PC-9 (cell line): Measurements from ENCODE around the gene CHST3. TPM values are rescaled to one million over a fixed set of nuclear protein-coding genes. Genes with fewer than 3 reads are reported as not detected.
"Not testable (repeated sequence)": the region's sequence is repeated elsewhere in the genome, so short reads cannot be mapped to it uniquely, and the experiment has no call there.

Experiments used
- BruUV-seq: library from RNA; stranded (reverse); fragments of 400-500 nt; replicated peaks from 2 replicates; lab custom pipeline; 2021; lab: Mats Ljungman, UMichigan
- CTCF ChIA-PET: fragments of 300-600 bp; sonication (Branson Sonifier 250); formaldehyde crosslinking; loops from one replicate; lab custom pipeline; 2022; ENCODE audit warnings: antibody characterized with exemption; lab: Charles Lee
- POLR2A ChIA-PET: fragments of 300-600 bp; sonication (Branson Sonifier 250); formaldehyde crosslinking; loops from one replicate; lab custom pipeline; 2022; ENCODE audit warnings: antibody characterized with exemption; ENCODE audit not compliant: unreplicated experiment; lab: Charles Lee
- DNase-seq, 2 experiments: peaks; one replicate each; pipeline versions ENCODE4 v3.0.0 to v3.0.0-alpha.2; 2015 to 2022; ENCODE audit warnings: mixed read lengths in 1 of 2
- H2AFZ ChIP-seq: fragments of 200-600 bp; sonication (generic); 2 replicates; pipeline ENCODE4 v1.8.1; 2017; ENCODE audit warnings: antibody characterized with exemption
- H3F3A ChIP-seq: fragments of 200-600 bp; sonication (generic); 2 replicates; pipeline ENCODE4 v1.8.1; 2017; ENCODE audit warnings: antibody characterized with exemption, mild to moderate bottlenecking, low read depth; ENCODE audit not compliant: insufficient read depth
- H3K27ac ChIP-seq: fragments of 200-600 bp; sonication (generic); 2 replicates; pipeline ENCODE4 v1.6.1; 2016; ENCODE audit warnings: mixed run types
- H3K27me3 ChIP-seq: fragments of 200-600 bp; sonication (generic); 2 replicates; pipeline ENCODE4 v1.6.1; 2016; ENCODE audit warnings: low read depth, mixed run types; ENCODE audit not compliant: insufficient read depth
- H3K36me3 ChIP-seq: fragments of 200-600 bp; sonication (generic); 2 replicates; pipeline ENCODE4 v1.6.1; 2016; ENCODE audit warnings: low read depth, mixed run types
- H3K4me1 ChIP-seq: fragments of 200-600 bp; sonication (generic); replicated peaks from 2 replicates; pipeline ENCODE4 v1.6.1; 2016; ENCODE audit warnings: mixed run types; ENCODE audit not compliant: insufficient read depth
- H3K4me2 ChIP-seq: fragments of 200-600 bp; sonication (generic); 2 replicates; pipeline ENCODE4 v1.6.1; 2017; ENCODE audit warnings: mixed run types
- H3K4me3 ChIP-seq: fragments of 200-600 bp; sonication (generic); 2 replicates; pipeline ENCODE4 v1.6.1; 2016; ENCODE audit warnings: mixed run types
- H3K79me2 ChIP-seq: fragments of 200-600 bp; sonication (generic); 2 replicates; pipeline ENCODE4 v1.6.1; 2017; ENCODE audit warnings: low read depth, mixed run types
- H3K9me2 ChIP-seq: fragments of 200-600 bp; sonication (generic); 2 replicates; pipeline ENCODE4 v1.8.1; 2017; ENCODE audit warnings: mild to moderate bottlenecking; ENCODE audit not compliant: insufficient read depth
- H3K9me3 ChIP-seq: fragments of 200-600 bp; sonication (generic); 2 replicates; pipeline ENCODE4 v1.8.1; 2016; ENCODE audit warnings: low read depth; ENCODE audit not compliant: insufficient read depth
- H4K20me1 ChIP-seq: fragments of 200-600 bp; sonication (generic); 2 replicates; pipeline ENCODE4 v1.8.1; 2017; ENCODE audit not compliant: insufficient read depth
- EZH2 ChIP-seq: fragments of 200-600 bp; sonication (generic); IDR thresholded peaks from 2 replicates; pipeline ENCODE4 v1.8.0; 2017; ENCODE audit warnings: antibody characterized with exemption, low read depth
- intact Hi-C: fragments of 100-400 bp; cut with micrococcal nuclease; formaldehyde crosslinking; loops from one replicate; pipeline ENCODE4 v1.10.0; 2022; ENCODE audit not compliant: unreplicated experiment
- total RNA-seq: library from RNA; stranded (reverse); gene quantifications from 2 replicates; pipeline ENCODE4 v1.2.3, GENCODE V29; 2021
- TF ChIP-seq, protein P1 (sequence below): fragments of 200-600 bp; sonication (generic); conservative IDR thresholded peaks from 2 replicates; pipeline ENCODE4 v1.6.1; 2017; ENCODE audit warnings: mixed run types, antibody characterized with exemption, mild to moderate bottlenecking, moderate library complexity

The CHST3 gene
- total RNA-seq, 1 experiment from 2014 or later = 23.3 TPM

DNA sequence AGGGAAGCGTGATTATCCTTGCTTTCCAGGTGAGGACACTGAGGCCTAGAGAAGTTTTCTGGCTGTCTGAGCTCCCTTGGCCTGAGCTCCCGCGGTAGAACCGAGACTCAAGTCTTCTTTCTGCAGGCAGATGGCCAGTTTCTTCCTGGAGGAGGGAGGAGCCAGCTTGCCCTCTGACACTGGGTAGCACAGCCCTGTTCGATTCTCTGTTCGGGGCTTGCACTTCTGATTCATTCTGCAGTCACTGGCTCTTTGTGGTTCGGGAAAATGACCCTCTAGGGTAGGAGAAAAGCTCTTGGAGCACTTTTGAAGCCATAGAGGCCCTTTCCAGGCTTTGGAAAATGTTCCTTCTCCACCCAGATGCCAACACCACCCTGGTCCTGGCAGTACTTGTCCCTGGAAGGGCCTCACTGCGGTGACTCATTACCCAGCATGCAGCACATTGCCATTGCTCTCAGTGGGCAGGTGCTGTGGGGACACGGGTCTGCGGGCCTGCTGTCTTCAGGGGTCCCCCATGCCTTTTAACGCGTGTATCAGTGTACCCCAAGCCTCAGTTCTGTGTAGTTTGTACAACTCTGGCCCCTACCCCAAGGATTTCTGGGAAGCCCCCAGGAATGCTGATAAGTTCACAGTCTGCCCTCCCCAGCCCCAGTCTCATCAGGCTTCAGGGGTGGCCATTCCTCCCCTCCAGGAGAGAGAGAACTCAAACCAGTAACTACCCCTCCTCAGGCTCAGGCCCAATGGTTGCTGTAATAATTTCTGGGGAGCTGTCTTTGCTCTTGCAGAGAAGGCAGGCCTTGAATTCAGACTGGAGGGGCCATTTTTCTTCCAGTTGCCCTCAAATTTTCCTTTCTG lies 11.9 kb downstream of the CHST3 start:
- Histone ChIP-seq H3K4me3 (no peak overlapping the region), H3K27me3 (no peaks in the 10 kb centered on the region), H3K79me2 (peaks cover 25% of the 10 kb centered on the region), H3K9me2 (no peaks in the 10 kb centered on the region), H3K9me3 (no peaks in the 10 kb centered on the region), H3K4me2 (peak overlapping the region; percentile 54), H3K4me1 (peaks cover 37% of the 10 kb centered on the region), H3K36me3 (no peaks in the 10 kb centered on the region), H3K27ac (peak overlapping the region; percentile 56), H2AFZ (peak overlapping the region; percentile 46), H4K20me1 (no peaks in the 10 kb centered on the region), H3F3A (peaks cover 30% of the 10 kb centered on the region)
- no TSS peak for BruUV-seq
- no peak for TF ChIP-seq EZH2
- TF ChIP-seq, protein P1, sequence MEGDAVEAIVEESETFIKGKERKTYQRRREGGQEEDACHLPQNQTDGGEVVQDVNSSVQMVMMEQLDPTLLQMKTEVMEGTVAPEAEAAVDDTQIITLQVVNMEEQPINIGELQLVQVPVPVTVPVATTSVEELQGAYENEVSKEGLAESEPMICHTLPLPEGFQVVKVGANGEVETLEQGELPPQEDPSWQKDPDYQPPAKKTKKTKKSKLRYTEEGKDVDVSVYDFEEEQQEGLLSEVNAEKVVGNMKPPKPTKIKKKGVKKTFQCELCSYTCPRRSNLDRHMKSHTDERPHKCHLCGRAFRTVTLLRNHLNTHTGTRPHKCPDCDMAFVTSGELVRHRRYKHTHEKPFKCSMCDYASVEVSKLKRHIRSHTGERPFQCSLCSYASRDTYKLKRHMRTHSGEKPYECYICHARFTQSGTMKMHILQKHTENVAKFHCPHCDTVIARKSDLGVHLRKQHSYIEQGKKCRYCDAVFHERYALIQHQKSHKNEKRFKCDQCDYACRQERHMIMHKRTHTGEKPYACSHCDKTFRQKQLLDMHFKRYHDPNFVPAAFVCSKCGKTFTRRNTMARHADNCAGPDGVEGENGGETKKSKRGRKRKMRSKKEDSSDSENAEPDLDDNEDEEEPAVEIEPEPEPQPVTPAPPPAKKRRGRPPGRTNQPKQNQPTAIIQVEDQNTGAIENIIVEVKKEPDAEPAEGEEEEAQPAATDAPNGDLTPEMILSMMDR = no peak
- intact Hi-C loops = loop anchor here (2.0 kb wide), 1 partner anchor 209 kb away; no protein-coding TSS in a partner anchor
- ChIA-PET POLR2A (interaction anchor here (0.5 to 0.7 kb wide), 6 partner anchors 126 to 760 kb away, joined by 3 to 6 read pairs (median 3); no protein-coding TSS in a partner anchor), CTCF (interaction anchor here (0.5 to 1.1 kb wide), 3 partner anchors 22 to 72 kb away, joined by 4 to 7 read pairs (median 4); no protein-coding TSS in a partner anchor)
- DNase-seq = peak; percentile 50 to 58

DNA sequence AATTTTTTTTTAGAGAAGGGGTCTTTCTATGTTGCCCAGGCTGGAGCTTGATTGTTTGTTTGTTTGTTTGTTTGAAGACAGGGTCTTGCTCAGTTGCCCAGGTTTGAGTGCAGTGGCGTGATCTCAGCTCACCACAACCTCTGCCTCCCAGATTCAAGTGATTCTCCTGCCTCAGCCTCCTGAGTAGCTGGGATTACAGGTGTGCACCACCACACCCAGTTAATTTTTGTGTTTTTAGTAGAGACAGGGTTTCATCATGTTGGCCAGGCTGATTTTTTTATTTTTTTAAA lies 13.4 kb downstream of the CHST3 start:
- POLR2A ChIA-PET = not testable (repeated sequence)

DNA sequence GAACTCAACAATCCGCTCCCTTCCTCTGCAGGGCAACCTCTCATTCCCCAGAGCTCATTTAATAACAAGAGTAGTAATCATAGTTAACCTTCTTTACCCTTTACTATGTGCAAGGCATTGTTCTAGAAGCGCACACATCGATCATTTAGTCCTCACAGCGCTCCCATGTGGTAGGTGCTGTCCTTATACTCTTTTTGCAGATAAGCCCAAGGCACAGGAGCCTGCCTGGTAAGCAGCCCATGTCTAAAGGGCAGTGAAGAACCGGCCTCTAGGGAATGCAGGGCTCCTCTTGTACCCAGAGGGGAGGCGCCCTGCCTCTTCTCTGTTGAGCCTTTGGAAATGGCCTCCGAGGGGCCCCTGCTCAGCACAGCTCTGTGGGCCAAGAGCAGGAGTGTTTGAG lies 14.3 kb downstream of the CHST3 start:
- peak in 1 of 2 experiments; percentile 27 for DNase-seq
- Histone ChIP-seq H3K36me3 (no peaks in the 10 kb centered on the region), H3K27me3 (no peaks in the 10 kb centered on the region), H3K4me2 (no peak overlapping the region), H3K9me3 (no peaks in the 10 kb centered on the region), H2AFZ (no peak overlapping the region), H4K20me1 (no peaks in the 10 kb centered on the region), H3F3A (peaks cover 30% of the 10 kb centered on the region), H3K27ac (no peak overlapping the region), H3K79me2 (peaks cover 18% of the 10 kb centered on the region), H3K4me1 (peaks cover 34% of the 10 kb centered on the region), H3K9me2 (no peaks in the 10 kb centered on the region), H3K4me3 (no peak overlapping the region)
- intact Hi-C loops = no loop called here
- BruUV-seq = no TSS peak
- ChIA-PET CTCF (no interaction called here), POLR2A (no interaction called here)
- TF ChIP-seq, protein P1 = no peak
- no peak for TF ChIP-seq EZH2

More for the DNA sequence above, 13.4 kb downstream of the CHST3 start:
- H3F3A ChIP-seq = peaks cover 30% of the 10 kb centered on the region
- H3K79me2 ChIP-seq = peaks cover 24% of the 10 kb centered on the region
- H3K9me3 ChIP-seq, H2AFZ ChIP-seq, H4K20me1 ChIP-seq, H3K27ac ChIP-seq, H3K36me3 ChIP-seq, H3K27me3 ChIP-seq, intact Hi-C loops, H3K4me3 ChIP-seq, BruUV-seq, H3K4me2 ChIP-seq, H3K9me2 ChIP-seq: not testable (repeated sequence)
- peak in 1 of 2 experiments; percentile 0 for DNase-seq
- peaks cover 37% of the 10 kb centered on the region for H3K4me1 ChIP-seq
- CTCF ChIA-PET = interaction anchor here (0.7 kb wide), 1 partner anchor 1464 kb away, joined by 3 read pairs; no protein-coding TSS in a partner anchor
